SK-N-MC (cell line): ENCODE data around the gene NR2F1-AS1.

Source experiments
- EZH2 ChIP-seq: fragments of 200-600 bp; sonication (generic); IDR thresholded peaks from one replicate; pipeline ENCODE4 v1.6.1; 2017; ENCODE audit warnings: antibody characterized with exemption
- POLR2AphosphoS5 ChIP-seq: IDR thresholded peaks from 2 replicates; pipeline ENCODE4 v1.6.1; 2012; ENCODE audit warnings: mild to moderate bottlenecking, low read depth, low read length, borderline replicate concordance

GRCh38 chr5:93586736-93587596 is 5.9 kb upstream of the NR2F1-AS1 start:
- TF ChIP-seq POLR2AphosphoS5 (no peak), EZH2 (no peak)
